Right lobe of liver (tissue), 6 donors: ENCODE results near the gene ZIC5. TPM values are rescaled to one million over a fixed set of nuclear protein-coding genes. Genes with fewer than 3 reads are reported as not detected.

Experiments used
- ATAC-seq, 4 donors: fragments of 200-7000 bp; cut with Tn5 transposase; one replicate each; pipeline ENCODE4 v1.9.1; 2020; ENCODE audit warnings: mild to moderate bottlenecking in 4 of 4, moderate library complexity in 4 of 4
- DNase-seq, 3 donors: peaks; one replicate each; pipeline ENCODE4 v3.0.0-alpha.2; 2020
- H3K27ac ChIP-seq, 3 donors: fragments of 200-600 bp; one replicate each; pipeline ENCODE4 v1.8.0; 2022
- H3K27me3 ChIP-seq, 2 donors: fragments of 200-600 bp; one replicate each; pipeline ENCODE4 v1.8.0; 2022
- H3K36me3 ChIP-seq, 4 donors: fragments of 200-600 bp; sonication (generic) in 1 of 4; one replicate each; pipeline versions ENCODE4 v1.5.1 to v1.8.0; 2017 to 2022; ENCODE audit warnings: control low read depth in 1 of 4
- H3K4me1 ChIP-seq, 4 donors: fragments of 200-600 bp; sonication (generic) in 1 of 4; one replicate each; pipeline versions ENCODE4 v1.5.1 to v1.8.0; 2017 to 2022; ENCODE audit warnings: control low read depth in 1 of 4
- H3K4me3 ChIP-seq, 3 donors: fragments of 200-600 bp; one replicate each; pipeline ENCODE4 v1.8.0; 2022
- H3K9me3 ChIP-seq, 4 donors: fragments of 200-600 bp; sonication (generic) in 1 of 4; one replicate each; pipeline versions ENCODE4 v1.5.1 to v1.8.0; 2017 to 2022; ENCODE audit warnings: control low read depth in 1 of 4
- CTCF ChIP-seq, 4 donors: fragments of 200-600 bp in 3 of 4; fragments of 450-650 bp in 1 of 4; IDR thresholded peaks; one replicate each; pipeline versions ENCODE4 v1.5.1 to v1.8.0; 2016 to 2022; ENCODE audit warnings: antibody characterized with exemption in 4 of 4, mild to moderate bottlenecking in 2 of 4
- POLR2A ChIP-seq: fragments of 450-650 bp; IDR thresholded peaks from one replicate; pipeline ENCODE4 v1.6.1; 2017; ENCODE audit warnings: antibody characterized with exemption, mild to moderate bottlenecking
- WGBS: methylation state at CpG from one replicate; pipeline ENCODE4 v1.1.6; 2018; ENCODE audit warnings: low coverage, low lambda C conversion rate; ENCODE audit not compliant: insufficient coverage; ENCODE audit errors: missing lambda C conversion rate; 5-methylcytosine and 5-hydroxymethylcytosine counted together
- intact Hi-C, 2 donors: fragments of 100-400 bp; cut with DNase I; formaldehyde crosslinking; loops; one replicate each; pipeline versions ENCODE4 v1.11.2 to v1.14.1; 2022
- total RNA-seq, 6 experiments: library from RNA; depleted of rRNA in 2 of 6; stranded (reverse); fragments of >200 nt in 2 of 6; fragmentation: NEBNext Ultra II Directional in 3 of 6; extraction: Animal tissue kit (Norgen Biotek cat#: 25700) in 3 of 6; gene quantifications; one replicate each; pipeline versions ENCODE4 v1.1.0 to v1.2.4, GENCODE V29; 2016 to 2023
- donor health status: DM: no; HTN: yes; CAD: no.
- donor health status: DM: no; HTN: no; CAD: no.
- donor health status: DM: no; HTN: no; CAD: no.
- donor health status: DM: no; HTN: yes; CAD: no.
- donor health status: DM: no; HTN: yes; CAD: no.

The ZIC5 gene
- total RNA-seq, 6 experiments from 2014 or later = not detected

GRCh38 chr13:99987154-99988019 is 15.8 kb upstream of the ZIC5 start:
- DNase-seq (no peak), ATAC-seq (no peak)
- H3K9me3 ChIP-seq = no peaks in the 10 kb centered on the region
- no peak for TF ChIP-seq CTCF (IDR thresholded peaks at IDR 0.05)
- no peak for TF ChIP-seq POLR2A
- intact Hi-C loops = no loop called here
- no peak overlapping the region for H3K4me3 ChIP-seq
- no peaks in the 10 kb centered on the region for H3K36me3 ChIP-seq
- no peak overlapping the region for H3K27ac ChIP-seq
- H3K27me3 ChIP-seq = peaks cover 53 to 92% of the 10 kb centered on the region in 2 donors
- H3K4me1 ChIP-seq = peaks cover 0 to under 1% (median 0%) of the 10 kb centered on the region in 4 donors
- 11% methylated on average over 8 of the region's 20 CpGs for WGBS

DNA sequence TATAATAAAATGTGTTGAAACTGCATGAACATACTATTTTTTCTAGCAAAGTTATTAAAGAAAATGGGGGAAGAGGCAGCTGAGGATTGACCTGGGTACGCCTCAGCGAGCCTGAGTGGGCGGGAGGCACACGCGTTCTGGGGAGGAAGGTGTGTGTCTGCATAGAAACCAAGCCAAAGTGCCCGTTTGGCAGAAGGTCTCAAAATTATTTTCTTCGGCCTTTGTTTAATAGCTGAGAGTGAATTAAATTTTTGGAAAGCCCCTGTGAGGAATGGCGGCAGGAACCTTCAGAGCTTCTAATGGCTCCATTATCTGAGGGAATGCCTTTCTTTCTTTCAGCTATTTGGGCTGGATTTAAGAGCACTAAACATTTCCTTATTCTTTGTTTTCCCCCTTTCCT is 15.2 kb upstream of the ZIC5 start:
- no peak for DNase-seq
- 29% methylated on average over 8 of the region's 8 CpGs for WGBS

GRCh38 chr13:99985886-99986527 is 14.4 kb upstream of the ZIC5 start:
- ATAC-seq (no peak), DNase-seq (no peak)
- TF ChIP-seq POLR2A (no peak), CTCF (IDR thresholded peaks at IDR 0.05) (no peak)
- Histone ChIP-seq H3K27ac (no peak overlapping the region), H3K9me3 (no peaks in the 10 kb centered on the region), H3K36me3 (no peaks in the 10 kb centered on the region), H3K4me1 (peaks cover 0 to 13% (median 0%) of the 10 kb centered on the region in 4 donors), H3K4me3 (no peak overlapping the region), H3K27me3 (peaks cover 46 to 78% of the 10 kb centered on the region in 2 donors)
- intact Hi-C loops = no loop called here
- 19% methylated on average over 15 of the region's 15 CpGs for WGBS

More for the DNA sequence above, 15.2 kb upstream of the ZIC5 start:
- no peak overlapping the region for H3K4me3 ChIP-seq
- H3K4me1 ChIP-seq = peaks cover 0 to 7% (median 0%) of the 10 kb centered on the region in 4 donors
- TF ChIP-seq CTCF (IDR thresholded peaks at IDR 0.05) (no peak), POLR2A (no peak)
- intact Hi-C loops = no loop called here
- no peak overlapping the region for H3K27ac ChIP-seq
- ATAC-seq = no peak
- H3K27me3 ChIP-seq = peaks cover 46 to 86% of the 10 kb centered on the region in 2 donors
- no peaks in the 10 kb centered on the region for H3K9me3 ChIP-seq
- no peaks in the 10 kb centered on the region for H3K36me3 ChIP-seq

DNA sequence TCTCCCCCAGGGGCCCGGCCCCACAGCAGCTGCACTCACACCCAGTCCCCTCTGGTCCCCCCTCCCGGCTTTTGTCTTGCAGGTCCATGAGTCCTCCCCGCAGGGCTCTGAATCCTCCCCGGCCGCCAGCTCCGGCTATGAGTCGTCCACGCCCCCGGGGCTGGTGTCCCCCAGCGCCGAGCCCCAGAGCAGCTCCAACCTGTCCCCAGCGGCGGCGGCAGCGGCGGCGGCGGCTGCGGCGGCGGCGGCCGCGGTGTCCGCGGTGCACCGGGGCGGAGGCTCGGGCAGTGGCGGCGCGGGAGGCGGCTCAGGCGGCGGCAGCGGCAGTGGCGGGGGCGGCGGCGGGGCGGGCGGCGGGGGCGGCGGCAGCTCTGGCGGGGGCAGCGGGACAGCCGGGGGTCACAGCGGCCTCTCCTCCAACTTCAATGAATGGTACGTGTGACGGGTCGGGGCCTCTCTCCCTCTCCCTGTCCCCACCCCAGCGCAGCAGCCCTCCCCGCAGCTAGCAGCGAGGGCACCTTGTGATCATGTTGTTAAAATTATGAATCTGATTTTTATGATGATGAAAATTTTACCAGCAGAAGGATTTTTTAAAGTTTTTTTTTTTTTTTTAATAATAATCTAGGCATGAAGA is 13.8 kb upstream of the ZIC5 start:
- Histone ChIP-seq H3K4me1 (peaks cover 0 to 13% (median 0%) of the 10 kb centered on the region in 4 donors), H3K27ac (no peak overlapping the region), H3K4me3 (no peak overlapping the region), H3K27me3 (peaks cover 46 to 73% of the 10 kb centered on the region in 2 donors), H3K36me3 (no peaks in the 10 kb centered on the region), H3K9me3 (no peaks in the 10 kb centered on the region)
- intact Hi-C loops = no loop called here
- no peak for ATAC-seq
- TF ChIP-seq CTCF (IDR thresholded peaks at IDR 0.05) = no peak
- TF ChIP-seq POLR2A = no peak
- WGBS = 9% methylated on average over 19 of the region's 55 CpGs
- DNase-seq = no peak
